AG09319 (cell line): ENCODE results near the gene DHRS7B.
"Not testable (repeated sequence)": the region's sequence is repeated elsewhere in the genome, so short reads cannot be mapped to it uniquely, and the experiment has no call there.

Experiments used
- DNase-seq: peaks from one replicate; pipeline ENCODE4 v3.0.0-alpha.2; 2010; ENCODE audit warnings: low read depth; ENCODE audit errors: extremely low read depth
- CTCF ChIP-seq: IDR thresholded peaks from 2 replicates; pipeline ENCODE4 v1.5.1; 2011; ENCODE audit warnings: low read depth, mild to moderate bottlenecking, inconsistent platforms, low read length, moderate library complexity

DHRS7B gene

GRCh38 chr17:21217346-21217745, 90.6 kb downstream of the DHRS7B start:
- TF ChIP-seq CTCF = no peak
- no peak for DNase-seq

- no peak for TF ChIP-seq CTCF
- DNase-seq = no peak
These were observed 91.3 kb downstream of the DHRS7B start for GRCh38 chr17:21218101-21218500.

GRCh38 chr17:21218831-21219380, 92.1 kb downstream of the DHRS7B start:
- TF ChIP-seq CTCF = no peak
- DNase-seq = no peak

GRCh38 chr17:21223086-21223485, 96.3 kb downstream of the DHRS7B start:
- no peak for TF ChIP-seq CTCF
- no peak for DNase-seq

- not testable (repeated sequence) for DNase-seq
These were observed 100.5 kb downstream of the DHRS7B start for GRCh38 chr17:21227277-21227676.

GRCh38 chr17:21228111-21228510, 101.3 kb downstream of the DHRS7B start:
- no peak for TF ChIP-seq CTCF
- DNase-seq = no peak

- DNase-seq = no peak
- TF ChIP-seq CTCF = no peak
These were observed 102.1 kb downstream of the DHRS7B start for GRCh38 chr17:21228845-21229244.

- DNase-seq = no peak
- no peak for TF ChIP-seq CTCF
These were observed 104.8 kb downstream of the DHRS7B start for GRCh38 chr17:21231533-21231932.
